Gastroesophageal sphincter (tissue), 4 donors: Measurements from ENCODE around the gene SPARCL1. TPM values are rescaled to one million over a fixed set of nuclear protein-coding genes. Genes with fewer than 3 reads are reported as not detected.

ENCODE experiments used
- ATAC-seq: fragments of 150-250 bp; one replicate; pipeline ENCODE4 v1.9.1; 2016; ENCODE audit warnings: mild to moderate bottlenecking, moderate library complexity
- H3K27ac ChIP-seq, 4 donors: fragments of 200-600 bp; sonication (generic) in 3 of 4; 1 replicate in 3 of 4; 2 replicates in 1 of 4; pipeline ENCODE4 v1.5.1; 2016 to 2019
- H3K27me3 ChIP-seq: fragments of 200-600 bp; sonication (generic); one replicate; pipeline ENCODE4 v1.5.1; 2019
- H3K36me3 ChIP-seq, 2 donors: fragments of 200-600 bp; sonication (generic); one replicate each; pipeline ENCODE4 v1.5.1; 2019; ENCODE audit warnings: control low read depth in 1 of 2
- H3K4me1 ChIP-seq, 3 donors: fragments of 200-600 bp; sonication (generic); 1 replicate in 2 of 3; 2 replicates in 1 of 3; pipeline ENCODE4 v1.5.1; 2016 to 2019; ENCODE audit warnings: control low read depth in 2 of 3
- H3K4me3 ChIP-seq, 2 donors: fragments of 200-600 bp; sonication (generic); one replicate each; pipeline ENCODE4 v1.5.1; 2019; ENCODE audit warnings: mild to moderate bottlenecking in 1 of 2, moderate library complexity in 1 of 2
- H3K9me3 ChIP-seq, 3 donors: fragments of 200-600 bp; sonication (generic); one replicate each; pipeline ENCODE4 v1.5.1; 2017 to 2019; ENCODE audit warnings: control low read depth in 2 of 3
- EP300 ChIP-seq: sonication (generic); formaldehyde crosslinking; IDR thresholded peaks from one replicate; pipeline ENCODE4 v1.6.1; 2017; ENCODE audit warnings: antibody characterized with exemption, mild to moderate bottlenecking
- POLR2A ChIP-seq, 2 donors: fragments of 450-650 bp; IDR thresholded peaks; one replicate each; pipeline ENCODE4 v1.6.1; 2017; ENCODE audit warnings: antibody characterized with exemption in 2 of 2, mild to moderate bottlenecking in 2 of 2, moderate library complexity in 1 of 2
- POLR2AphosphoS5 ChIP-seq: sonication (generic); formaldehyde crosslinking; IDR thresholded peaks from one replicate; pipeline ENCODE4 v1.6.1; 2017; ENCODE audit warnings: antibody characterized with exemption
- WGBS, 2 donors: methylation state at CpG; one replicate each; pipeline ENCODE4 v1.1.5; 2018; ENCODE audit warnings: low coverage in 1 of 2; 5-methylcytosine and 5-hydroxymethylcytosine counted together
- total RNA-seq, 4 donors: library from RNA; depleted of rRNA; stranded (reverse); fragments of >200 nt; gene quantifications; one replicate each; pipeline ENCODE4 v1.1.0, GENCODE V29; 2016
- TF ChIP-seq, protein P1 (sequence below), 4 experiments: fragments of 200-600 bp in 2 of 4; fragments of 450-650 bp in 2 of 4; sonication (generic) in 1 of 4; IDR thresholded peaks; one replicate each; pipeline ENCODE4 v1.5.1; 2017 to 2019; ENCODE audit warnings: antibody characterized with exemption in 4 of 4, mild to moderate bottlenecking in 2 of 4, moderate library complexity in 2 of 4

Gene SPARCL1
- total RNA-seq, 4 donors from 2014 or later, result 1,558 to 2,335 (median 1,828) TPM

DNA sequence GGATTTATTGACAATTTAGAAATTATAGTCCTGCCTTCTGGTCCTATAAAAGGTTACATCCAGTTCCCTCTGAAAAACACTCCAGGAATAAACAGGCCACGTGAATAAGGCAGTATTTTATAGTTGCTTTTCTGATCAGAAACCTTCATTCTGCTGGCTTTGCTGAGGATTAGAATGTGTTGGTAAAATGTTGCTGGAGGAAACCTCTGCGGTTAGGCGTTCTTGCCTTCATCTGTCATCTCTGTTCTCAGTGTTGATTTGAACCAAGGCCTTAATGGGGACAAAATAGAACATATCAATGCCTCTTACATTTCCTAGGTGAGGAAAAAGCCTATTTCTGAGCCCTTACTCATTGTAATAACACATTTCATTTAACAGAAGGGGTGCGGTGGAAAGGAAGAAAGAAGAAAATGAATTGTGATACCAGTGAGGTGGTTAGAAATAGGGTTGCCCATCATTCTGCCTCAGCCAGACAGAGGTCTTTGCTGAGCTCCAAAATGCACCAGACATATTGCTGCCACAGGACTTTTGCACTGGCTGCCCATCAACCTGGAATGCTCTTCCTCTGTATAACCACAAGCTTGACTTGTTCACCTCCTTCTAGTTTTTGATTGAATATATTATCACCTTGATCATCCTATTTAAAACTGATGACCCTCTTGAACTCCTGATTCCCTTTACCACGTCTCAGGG is 18.0 kb upstream of the SPARCL1 start:
- no peak overlapping the region for H3K27ac ChIP-seq
- TF ChIP-seq EP300 (no peak), POLR2AphosphoS5 (no peak), POLR2A (IDR thresholded peaks at IDR 0.05) (no peak)
- TF ChIP-seq, protein P1, sequence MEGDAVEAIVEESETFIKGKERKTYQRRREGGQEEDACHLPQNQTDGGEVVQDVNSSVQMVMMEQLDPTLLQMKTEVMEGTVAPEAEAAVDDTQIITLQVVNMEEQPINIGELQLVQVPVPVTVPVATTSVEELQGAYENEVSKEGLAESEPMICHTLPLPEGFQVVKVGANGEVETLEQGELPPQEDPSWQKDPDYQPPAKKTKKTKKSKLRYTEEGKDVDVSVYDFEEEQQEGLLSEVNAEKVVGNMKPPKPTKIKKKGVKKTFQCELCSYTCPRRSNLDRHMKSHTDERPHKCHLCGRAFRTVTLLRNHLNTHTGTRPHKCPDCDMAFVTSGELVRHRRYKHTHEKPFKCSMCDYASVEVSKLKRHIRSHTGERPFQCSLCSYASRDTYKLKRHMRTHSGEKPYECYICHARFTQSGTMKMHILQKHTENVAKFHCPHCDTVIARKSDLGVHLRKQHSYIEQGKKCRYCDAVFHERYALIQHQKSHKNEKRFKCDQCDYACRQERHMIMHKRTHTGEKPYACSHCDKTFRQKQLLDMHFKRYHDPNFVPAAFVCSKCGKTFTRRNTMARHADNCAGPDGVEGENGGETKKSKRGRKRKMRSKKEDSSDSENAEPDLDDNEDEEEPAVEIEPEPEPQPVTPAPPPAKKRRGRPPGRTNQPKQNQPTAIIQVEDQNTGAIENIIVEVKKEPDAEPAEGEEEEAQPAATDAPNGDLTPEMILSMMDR (IDR thresholded peaks at IDR 0.05), result no peak
- H3K27me3 ChIP-seq, result no peaks in the 10 kb centered on the region
- WGBS, 2 donors, result 75 to 77% methylated on average over 4 to 5 of the region's 5 CpGs
- peaks cover 0 to 21% (median 2%) of the 10 kb centered on the region in 3 donors for H3K4me1 ChIP-seq
- H3K36me3 ChIP-seq, result no peaks in the 10 kb centered on the region
- no peak for ATAC-seq
- no peak overlapping the region for H3K4me3 ChIP-seq
- no peaks in the 10 kb centered on the region for H3K9me3 ChIP-seq

DNA sequence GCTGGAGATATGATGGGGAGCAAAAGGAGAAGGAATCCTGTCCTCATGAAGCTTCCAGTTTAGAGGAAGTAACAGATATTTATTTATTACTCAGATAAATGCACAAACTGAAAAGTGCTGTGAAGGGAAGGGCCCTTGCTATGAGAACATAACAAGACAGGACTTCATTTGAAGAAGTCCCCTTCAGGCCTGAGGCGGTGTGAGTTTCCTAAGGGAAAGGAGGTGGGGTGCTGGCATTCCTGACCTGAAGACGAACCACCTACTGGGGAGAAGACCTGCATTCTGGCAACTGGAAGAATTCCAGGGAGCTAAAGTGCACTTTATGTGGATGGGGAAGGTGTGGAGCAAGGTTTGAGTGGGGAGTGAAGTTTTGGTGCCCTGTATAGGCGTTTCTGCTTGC is 15.9 kb upstream of the SPARCL1 start:
- Histone ChIP-seq H3K27ac (no peak overlapping the region), H3K4me3 (no peak overlapping the region), H3K36me3 (no peaks in the 10 kb centered on the region), H3K27me3 (no peaks in the 10 kb centered on the region), H3K4me1 (peaks cover 7 to 40% (median 16%) of the 10 kb centered on the region in 3 donors), H3K9me3 (no peaks in the 10 kb centered on the region)
- WGBS, 2 donors, result 100% methylated on average over 3 of the region's 3 CpGs
- TF ChIP-seq POLR2A (IDR thresholded peaks at IDR 0.05) (no peak), EP300 (no peak), POLR2AphosphoS5 (no peak)
- TF ChIP-seq, protein P1 (IDR thresholded peaks at IDR 0.05), result no peak
- no peak for ATAC-seq

DNA sequence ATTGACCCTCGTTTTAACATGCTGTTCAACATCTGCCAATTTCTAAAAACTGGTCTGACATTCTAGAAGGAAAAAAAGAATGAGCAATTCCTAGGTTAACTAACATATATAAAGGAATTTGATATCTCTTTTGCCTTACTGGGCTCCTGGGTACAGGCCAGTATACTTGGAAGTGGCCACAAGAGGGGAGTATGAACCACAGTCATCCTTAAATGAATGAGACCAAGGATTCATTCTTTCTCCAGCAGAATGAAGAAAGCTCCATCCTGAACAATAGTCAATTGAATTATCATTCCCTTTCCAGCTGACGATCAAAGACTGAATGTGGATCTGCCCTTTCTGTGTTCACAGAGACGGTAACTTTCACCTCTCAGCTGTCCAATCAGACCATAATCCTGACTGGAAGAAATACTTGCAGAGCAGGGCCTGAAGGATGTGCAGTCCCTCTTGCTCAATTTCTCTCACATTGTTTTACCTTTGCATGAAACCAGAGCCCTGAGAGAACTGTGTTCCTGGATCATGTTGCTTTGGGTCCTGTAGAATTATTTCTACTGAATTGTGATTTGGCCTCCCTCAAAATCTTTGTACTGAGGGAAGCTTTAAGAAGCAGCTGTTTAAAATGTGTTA is 14.8 kb upstream of the SPARCL1 start:
- H3K27me3 ChIP-seq, result no peaks in the 10 kb centered on the region
- no peak for TF ChIP-seq POLR2A (IDR thresholded peaks at IDR 0.05)
- TF ChIP-seq, protein P1 (IDR thresholded peaks at IDR 0.05), result peak; percentile 60 to 73 (median 70)
- no peak overlapping the region for H3K4me3 ChIP-seq
- 9 to 15% methylated on average over 3 of the region's 3 CpGs for WGBS, 2 donors
- peak; percentile 53 for ATAC-seq
- H3K9me3 ChIP-seq, result no peaks in the 10 kb centered on the region
- peaks cover 7 to 44% (median 19%) of the 10 kb centered on the region in 3 donors for H3K4me1 ChIP-seq
- H3K36me3 ChIP-seq, result no peaks in the 10 kb centered on the region
- peak overlapping the region in 2 of 4 donors; percentile 26 to 86 for H3K27ac ChIP-seq

DNA sequence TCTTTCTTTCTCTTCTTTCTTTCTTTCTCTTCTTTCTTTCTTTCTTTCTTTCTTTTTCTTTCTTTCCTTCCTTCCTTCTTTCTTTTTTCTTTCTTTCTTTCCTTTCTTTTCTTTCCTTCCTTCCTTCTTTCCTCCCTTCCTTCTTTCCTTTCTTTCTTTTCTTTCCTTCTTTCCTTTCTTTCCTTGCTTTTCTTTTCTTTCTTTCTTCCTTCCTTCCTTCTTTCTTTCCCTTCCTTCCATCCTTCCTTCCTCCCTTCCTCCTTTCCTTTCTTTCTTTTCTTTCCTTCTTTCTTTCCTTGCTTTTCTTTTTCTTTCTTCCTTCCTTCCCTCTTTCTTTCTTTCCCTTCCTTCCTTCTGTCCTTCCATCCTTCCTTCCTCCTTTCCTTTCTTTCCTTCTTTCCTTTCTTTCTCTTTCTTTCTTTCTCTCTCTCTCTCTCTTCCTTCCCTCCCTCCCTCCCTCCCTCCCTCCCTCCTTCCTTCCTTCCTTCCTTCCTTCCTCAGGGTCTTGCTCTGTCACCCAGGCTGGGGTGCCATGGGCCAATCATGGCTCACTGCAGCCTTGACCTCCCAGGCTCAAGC is 13.6 kb upstream of the SPARCL1 start:
- no peaks in the 10 kb centered on the region for H3K27me3 ChIP-seq
- H3K4me1 ChIP-seq, result peaks cover 7 to 44% (median 19%) of the 10 kb centered on the region in 3 donors
- peak overlapping the region; percentile 26 to 99 (median 84) for H3K27ac ChIP-seq
- no peaks in the 10 kb centered on the region for H3K9me3 ChIP-seq
- H3K36me3 ChIP-seq, result no peaks in the 10 kb centered on the region
- H3K4me3 ChIP-seq, result no peak overlapping the region
- no peak for ATAC-seq
- TF ChIP-seq EP300 (no peak), POLR2A (IDR thresholded peaks at IDR 0.05) (no peak), POLR2AphosphoS5 (no peak)
- TF ChIP-seq, protein P1 (IDR thresholded peaks at IDR 0.05), result no peak
